ENCODE measurements around the gene SPINT1. TPM values are rescaled to one million over a fixed set of nuclear protein-coding genes. Genes with fewer than 3 reads are reported as not detected.
A peak's percentile ranks its signal among the peaks of the same experiment; 100 is the strongest.

Gene SPINT1
- total RNA-seq, 1 donor from 2014 or later: 76.5 TPM

- no peak for ATAC-seq
- peaks cover 43% of the 10 kb centered on the region for H3K4me1 ChIP-seq
- H3K36me3 ChIP-seq: no peaks in the 10 kb centered on the region
- H3K4me3 ChIP-seq: peak overlapping the region; percentile 71
- H3K27ac ChIP-seq: peak overlapping the region; percentile 83
- DNase-seq: no peak
- H3K27me3 ChIP-seq (ENCODE audit: low read depth): peaks cover 16% of the 10 kb centered on the region
- no peak for TF ChIP-seq CTCF (IDR thresholded peaks at IDR 0.05)
- intact Hi-C loops (cut with DNase I): no loop called here
- no peaks in the 10 kb centered on the region for H3K9me3 ChIP-seq
Measured at GRCh38 chr15:40843261-40843884, 475 bp upstream of the SPINT1 start.

- ATAC-seq (peak; percentile 31 to 51), DNase-seq (peak; percentile 73)
- TF ChIP-seq CTCF (IDR thresholded peaks at IDR 0.05): no peak
- intact Hi-C loops (cut with DNase I): no loop called here
- peak overlapping the region; percentile 71 for H3K4me3 ChIP-seq
- H3K9me3 ChIP-seq: no peaks in the 10 kb centered on the region
- peaks cover 45% of the 10 kb centered on the region for H3K4me1 ChIP-seq
- H3K27me3 ChIP-seq (ENCODE audit: low read depth): peaks cover 16% of the 10 kb centered on the region
- no peaks in the 10 kb centered on the region for H3K36me3 ChIP-seq
- peak overlapping the region; percentile 83 for H3K27ac ChIP-seq
Measured at GRCh38 chr15:40844696-40845030, 815 bp downstream of the SPINT1 start.

- DNase-seq: no peak
Measured at GRCh38 chr15:40845036-40845435, 1.2 kb downstream of the SPINT1 start.

GRCh38 chr15:40845511-40846284 lies 1.9 kb downstream of the SPINT1 start:
- intact Hi-C loops (cut with DNase I): no loop called here
- peaks cover 16% of the 10 kb centered on the region for H3K27me3 ChIP-seq (ENCODE audit: low read depth)
- TF ChIP-seq CTCF (IDR thresholded peaks at IDR 0.05): no peak
- H3K27ac ChIP-seq: peak overlapping the region; percentile 83
- DNase-seq (peak; percentile 80), ATAC-seq (peak; percentile 82 to 84)
- peaks cover 9% of the 10 kb centered on the region for H3K36me3 ChIP-seq
- peaks cover 45% of the 10 kb centered on the region for H3K4me1 ChIP-seq
- peak overlapping the region; percentile 71 for H3K4me3 ChIP-seq
- no peaks in the 10 kb centered on the region for H3K9me3 ChIP-seq

More at GRCh38 chr15:40845036-40845435, 1.2 kb downstream of the SPINT1 start:
- intact Hi-C loops (cut with DNase I): no loop called here
- Histone ChIP-seq H3K4me1 (peaks cover 45% of the 10 kb centered on the region), H3K4me3 (peak overlapping the region; percentile 71), H3K27me3 (ENCODE audit: low read depth) (peaks cover 16% of the 10 kb centered on the region), H3K27ac (peak overlapping the region; percentile 83), H3K36me3 (peaks cover 2% of the 10 kb centered on the region), H3K9me3 (no peaks in the 10 kb centered on the region)
- no peak for TF ChIP-seq CTCF (IDR thresholded peaks at IDR 0.05)
- ATAC-seq: peak in 1 of 2 donors; percentile 6

- H3K4me3 ChIP-seq: peak overlapping the region; percentile 71
- peaks cover 13% of the 10 kb centered on the region for H3K36me3 ChIP-seq
Measured at GRCh38 chr15:40846841-40847222, 3.0 kb downstream of the SPINT1 start.

More at GRCh38 chr15:40846841-40847222, 3.0 kb downstream of the SPINT1 start:
- Histone ChIP-seq H3K4me1 (peaks cover 45% of the 10 kb centered on the region), H3K9me3 (no peaks in the 10 kb centered on the region), H3K27ac (peak overlapping the region; percentile 83), H3K27me3 (ENCODE audit: low read depth) (peaks cover 16% of the 10 kb centered on the region)
- TF ChIP-seq CTCF (IDR thresholded peaks at IDR 0.05): no peak
- no peak for DNase-seq
- peak in 1 of 2 donors; percentile 1 for ATAC-seq
- intact Hi-C loops (cut with DNase I): no loop called here
